SU-DHL-6 (cell line): Measurements from ENCODE around the gene TSC2.
"Not testable (repeated sequence)": the region's sequence is repeated elsewhere in the genome, so short reads cannot be mapped to it uniquely, and the experiment has no call there.

Source experiments
- EZH2phosphoT487 ChIP-seq: fragments of 200-600 bp; sonication (generic), shearing (Covaris generic); conservative IDR thresholded peaks from 2 replicates; pipeline ENCODE4 v1.6.1; 2018; ENCODE audit warnings: mild to moderate bottlenecking, antibody characterized with exemption, low read length, moderate library complexity, mixed read lengths
- TF ChIP-seq, protein P1 (sequence below): fragments of 200-600 bp; sonication (generic); IDR thresholded peaks from one replicate; pipeline ENCODE4 v1.5.1; 2017; ENCODE audit warnings: antibody characterized with exemption, mild to moderate bottlenecking, low read length, moderate library complexity; ENCODE audit not compliant: insufficient read depth, poor library complexity, severe bottlenecking

DNA sequence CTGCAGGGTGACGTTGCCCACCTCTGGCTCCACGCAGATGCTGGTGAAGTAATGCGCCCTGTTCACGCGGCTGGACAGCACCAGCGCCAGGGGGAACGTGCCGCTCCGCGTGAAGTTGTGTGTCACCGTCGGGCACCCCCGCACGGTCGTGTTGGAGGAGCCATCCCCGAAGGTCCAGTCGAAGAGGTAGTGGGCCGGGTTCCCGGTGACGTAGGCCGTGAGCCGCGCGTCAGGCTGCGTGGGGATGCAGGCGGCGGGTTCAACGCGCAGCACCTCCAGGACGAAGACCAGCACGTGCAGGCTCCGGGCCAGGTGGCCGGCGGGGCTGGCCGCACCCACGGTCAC lies 63.2 kb downstream of the TSC2 start:
- TF ChIP-seq, protein P1, sequence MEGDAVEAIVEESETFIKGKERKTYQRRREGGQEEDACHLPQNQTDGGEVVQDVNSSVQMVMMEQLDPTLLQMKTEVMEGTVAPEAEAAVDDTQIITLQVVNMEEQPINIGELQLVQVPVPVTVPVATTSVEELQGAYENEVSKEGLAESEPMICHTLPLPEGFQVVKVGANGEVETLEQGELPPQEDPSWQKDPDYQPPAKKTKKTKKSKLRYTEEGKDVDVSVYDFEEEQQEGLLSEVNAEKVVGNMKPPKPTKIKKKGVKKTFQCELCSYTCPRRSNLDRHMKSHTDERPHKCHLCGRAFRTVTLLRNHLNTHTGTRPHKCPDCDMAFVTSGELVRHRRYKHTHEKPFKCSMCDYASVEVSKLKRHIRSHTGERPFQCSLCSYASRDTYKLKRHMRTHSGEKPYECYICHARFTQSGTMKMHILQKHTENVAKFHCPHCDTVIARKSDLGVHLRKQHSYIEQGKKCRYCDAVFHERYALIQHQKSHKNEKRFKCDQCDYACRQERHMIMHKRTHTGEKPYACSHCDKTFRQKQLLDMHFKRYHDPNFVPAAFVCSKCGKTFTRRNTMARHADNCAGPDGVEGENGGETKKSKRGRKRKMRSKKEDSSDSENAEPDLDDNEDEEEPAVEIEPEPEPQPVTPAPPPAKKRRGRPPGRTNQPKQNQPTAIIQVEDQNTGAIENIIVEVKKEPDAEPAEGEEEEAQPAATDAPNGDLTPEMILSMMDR, result not testable (repeated sequence)
- not testable (repeated sequence) for TF ChIP-seq EZH2phosphoT487
